K562 (cell line): Measurements from ENCODE around the gene CTPS1.

Source experiments
- LARP7 ChIP-seq: fragments of 450-650 bp; IDR thresholded peaks from 2 replicates; pipeline ENCODE4 v1.6.1; 2016
- PRPF4 ChIP-seq: fragments of 200-400 bp; formaldehyde crosslinking; IDR thresholded peaks from one replicate; pipeline ENCODE4 v1.6.1; 2017; ENCODE audit warnings: low read length, low read depth, mild to moderate bottlenecking; ENCODE audit not compliant: insufficient read depth, poor library complexity, severe bottlenecking
- RCOR1 ChIP-seq, 2 experiments: IDR thresholded peaks; 2 replicates each; pipeline ENCODE4 v1.6.1; 2012; ENCODE audit warnings: low read depth in 2 of 2, low read length in 2 of 2, borderline replicate concordance in 1 of 2, improper control_type of control experiment in 1 of 2
- XRCC5 ChIP-seq: fragments of 200-400 bp; formaldehyde crosslinking; IDR thresholded peaks from 2 replicates; pipeline ENCODE4 v1.6.1; 2017; ENCODE audit warnings: low read depth, mild to moderate bottlenecking, low read length
- ZNF76 ChIP-seq: fragments of 250-450 bp; sonication (Bioruptor Pico); IDR thresholded peaks from 2 replicates; pipeline ENCODE4 v1.4.0; 2020; ENCODE audit warnings: mild to moderate bottlenecking, moderate library complexity, borderline replicate concordance
- TF ChIP-seq, protein P1 (sequence below), 2 experiments: fragments of 450-650 bp; formaldehyde crosslinking in 1 of 2; IDR thresholded peaks; 2 replicates each; pipeline versions ENCODE4 v1.4.0 to v1.6.1; 2014 to 2020; ENCODE audit warnings: mild to moderate bottlenecking in 2 of 2, borderline replicate concordance in 1 of 2, low read depth in 1 of 2
- TF ChIP-seq, protein P2 (sequence below), 3 experiments: IDR thresholded peaks in 2 of 3; conservative IDR thresholded peaks in 1 of 3; 2 replicates each; pipeline ENCODE4 v1.5.1; 2011 to 2012; ENCODE audit warnings: low read length in 3 of 3, mild to moderate bottlenecking in 3 of 3, control low read depth in 2 of 3, improper control_type of control experiment in 1 of 3, inconsistent platforms in 1 of 3, low read depth in 1 of 3, mixed read lengths in 1 of 3, moderate library complexity in 1 of 3; ENCODE audit not compliant: insufficient read depth in 2 of 3

DNA sequence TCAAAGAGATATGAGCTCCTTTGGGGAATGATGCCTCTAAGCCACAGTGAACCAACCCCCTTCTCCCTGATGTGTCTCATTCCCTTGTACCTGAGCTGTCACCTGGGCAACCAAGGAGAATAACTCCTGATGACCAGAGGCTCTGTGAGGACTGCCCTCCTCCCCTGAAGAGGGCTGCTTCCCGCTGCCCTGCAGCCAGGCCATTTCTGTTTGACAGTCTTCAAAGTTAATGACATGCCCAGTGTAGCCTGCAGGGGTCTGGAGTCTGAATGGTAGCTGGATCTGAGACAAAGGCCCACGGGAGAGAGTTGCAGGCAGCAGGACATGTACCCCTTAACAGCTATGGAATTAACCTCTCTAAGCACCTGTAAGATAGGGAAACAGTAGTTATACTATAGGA lies 45.5 kb downstream of the CTPS1 start:
- TF ChIP-seq, protein P1, sequence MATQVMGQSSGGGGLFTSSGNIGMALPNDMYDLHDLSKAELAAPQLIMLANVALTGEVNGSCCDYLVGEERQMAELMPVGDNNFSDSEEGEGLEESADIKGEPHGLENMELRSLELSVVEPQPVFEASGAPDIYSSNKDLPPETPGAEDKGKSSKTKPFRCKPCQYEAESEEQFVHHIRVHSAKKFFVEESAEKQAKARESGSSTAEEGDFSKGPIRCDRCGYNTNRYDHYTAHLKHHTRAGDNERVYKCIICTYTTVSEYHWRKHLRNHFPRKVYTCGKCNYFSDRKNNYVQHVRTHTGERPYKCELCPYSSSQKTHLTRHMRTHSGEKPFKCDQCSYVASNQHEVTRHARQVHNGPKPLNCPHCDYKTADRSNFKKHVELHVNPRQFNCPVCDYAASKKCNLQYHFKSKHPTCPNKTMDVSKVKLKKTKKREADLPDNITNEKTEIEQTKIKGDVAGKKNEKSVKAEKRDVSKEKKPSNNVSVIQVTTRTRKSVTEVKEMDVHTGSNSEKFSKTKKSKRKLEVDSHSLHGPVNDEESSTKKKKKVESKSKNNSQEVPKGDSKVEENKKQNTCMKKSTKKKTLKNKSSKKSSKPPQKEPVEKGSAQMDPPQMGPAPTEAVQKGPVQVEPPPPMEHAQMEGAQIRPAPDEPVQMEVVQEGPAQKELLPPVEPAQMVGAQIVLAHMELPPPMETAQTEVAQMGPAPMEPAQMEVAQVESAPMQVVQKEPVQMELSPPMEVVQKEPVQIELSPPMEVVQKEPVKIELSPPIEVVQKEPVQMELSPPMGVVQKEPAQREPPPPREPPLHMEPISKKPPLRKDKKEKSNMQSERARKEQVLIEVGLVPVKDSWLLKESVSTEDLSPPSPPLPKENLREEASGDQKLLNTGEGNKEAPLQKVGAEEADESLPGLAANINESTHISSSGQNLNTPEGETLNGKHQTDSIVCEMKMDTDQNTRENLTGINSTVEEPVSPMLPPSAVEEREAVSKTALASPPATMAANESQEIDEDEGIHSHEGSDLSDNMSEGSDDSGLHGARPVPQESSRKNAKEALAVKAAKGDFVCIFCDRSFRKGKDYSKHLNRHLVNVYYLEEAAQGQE (IDR thresholded peaks at IDR 0.05; ENCODE audit: borderline replicate concordance) = no peak
- TF ChIP-seq, protein P1 (CRISPR knock-in tag; IDR thresholded peaks at IDR 0.05; ENCODE audit: low read depth) = no peak
- TF ChIP-seq, protein P2, sequence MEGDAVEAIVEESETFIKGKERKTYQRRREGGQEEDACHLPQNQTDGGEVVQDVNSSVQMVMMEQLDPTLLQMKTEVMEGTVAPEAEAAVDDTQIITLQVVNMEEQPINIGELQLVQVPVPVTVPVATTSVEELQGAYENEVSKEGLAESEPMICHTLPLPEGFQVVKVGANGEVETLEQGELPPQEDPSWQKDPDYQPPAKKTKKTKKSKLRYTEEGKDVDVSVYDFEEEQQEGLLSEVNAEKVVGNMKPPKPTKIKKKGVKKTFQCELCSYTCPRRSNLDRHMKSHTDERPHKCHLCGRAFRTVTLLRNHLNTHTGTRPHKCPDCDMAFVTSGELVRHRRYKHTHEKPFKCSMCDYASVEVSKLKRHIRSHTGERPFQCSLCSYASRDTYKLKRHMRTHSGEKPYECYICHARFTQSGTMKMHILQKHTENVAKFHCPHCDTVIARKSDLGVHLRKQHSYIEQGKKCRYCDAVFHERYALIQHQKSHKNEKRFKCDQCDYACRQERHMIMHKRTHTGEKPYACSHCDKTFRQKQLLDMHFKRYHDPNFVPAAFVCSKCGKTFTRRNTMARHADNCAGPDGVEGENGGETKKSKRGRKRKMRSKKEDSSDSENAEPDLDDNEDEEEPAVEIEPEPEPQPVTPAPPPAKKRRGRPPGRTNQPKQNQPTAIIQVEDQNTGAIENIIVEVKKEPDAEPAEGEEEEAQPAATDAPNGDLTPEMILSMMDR (IDR thresholded peaks at IDR 0.05 in 2 of 3, conservative IDR thresholded peaks at IDR 0.05 in 1 of 3; ENCODE audit: insufficient read depth in 2 of 3, low read depth in 1 of 3, low read length in 3 of 3) = no peak
- TF ChIP-seq RCOR1 (IDR thresholded peaks at IDR 0.05; ENCODE audit: borderline replicate concordance in 1 of 2, low read depth in 2 of 2, low read length in 2 of 2) (no peak), LARP7 (no peak), ZNF76 (no peak), PRPF4 (no peak), XRCC5 (no peak)
